RCC 7860 (cell line): ENCODE data around the gene UROC1.

Experiments used
- DNase-seq: peaks from one replicate; pipeline ENCODE4 v3.0.0-alpha.2; 2015; ENCODE audit warnings: low spot score
- FAIRE-seq: peaks from 2 replicates; lab custom pipeline; 2012; peaks lifted over from hg19 to GRCh38; lab: Jason Lieb, UNC

The UROC1 gene

GRCh38 chr3:126531051-126531330 is 13.4 kb upstream of the UROC1 start:
- FAIRE-seq = no peak
- no peak for DNase-seq

DNA sequence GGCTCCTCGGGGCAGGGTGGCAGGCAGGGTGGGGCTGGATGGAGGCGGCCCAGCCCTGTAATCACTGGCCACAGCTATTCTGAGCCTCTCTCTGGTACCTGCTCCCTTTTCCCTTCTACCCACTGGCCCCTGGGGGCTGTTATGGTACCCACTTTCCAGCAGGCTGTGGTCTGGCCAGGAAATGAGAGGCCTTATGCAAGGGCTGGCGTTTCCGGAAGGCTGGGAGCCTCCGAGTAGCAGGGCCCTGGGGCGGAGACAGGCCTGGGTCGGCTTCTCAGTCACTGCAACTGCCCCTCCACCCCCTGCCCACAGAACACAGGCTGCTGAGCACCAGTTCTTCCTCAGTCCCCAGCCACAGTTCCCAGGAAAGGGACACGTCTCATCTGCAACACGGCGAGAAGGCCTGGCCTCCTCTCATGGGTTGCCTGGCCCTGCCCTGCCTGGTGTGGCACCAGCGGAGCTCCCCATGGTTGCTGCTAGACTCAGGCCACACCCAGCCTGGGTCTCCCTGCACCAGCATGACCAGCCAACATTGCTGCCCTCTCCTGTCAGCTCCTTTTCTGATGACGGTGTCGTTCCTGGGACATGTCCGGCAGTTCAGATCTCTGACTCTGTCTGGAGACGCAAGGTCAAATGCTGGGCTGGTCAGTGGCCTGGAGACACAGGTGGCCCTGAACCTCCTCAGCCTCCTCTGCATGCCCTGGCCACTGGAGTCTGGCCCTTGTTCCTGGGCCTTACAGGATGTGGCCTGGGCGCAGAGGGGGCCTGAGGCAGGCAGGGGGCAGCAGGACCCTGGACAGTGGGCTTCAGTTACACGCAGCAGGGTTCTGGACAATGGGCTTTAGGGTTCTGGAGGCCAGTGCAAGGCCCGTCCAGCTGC is 12.8 kb upstream of the UROC1 start:
- no peak for DNase-seq
- FAIRE-seq = no peak

- DNase-seq (no peak), FAIRE-seq (no peak)
Observed at GRCh38 chr3:126529585-126530170, 12.1 kb upstream of the UROC1 start.

GRCh38 chr3:126528800-126529541 is 11.4 kb upstream of the UROC1 start:
- DNase-seq = no peak
- FAIRE-seq = no peak

DNA sequence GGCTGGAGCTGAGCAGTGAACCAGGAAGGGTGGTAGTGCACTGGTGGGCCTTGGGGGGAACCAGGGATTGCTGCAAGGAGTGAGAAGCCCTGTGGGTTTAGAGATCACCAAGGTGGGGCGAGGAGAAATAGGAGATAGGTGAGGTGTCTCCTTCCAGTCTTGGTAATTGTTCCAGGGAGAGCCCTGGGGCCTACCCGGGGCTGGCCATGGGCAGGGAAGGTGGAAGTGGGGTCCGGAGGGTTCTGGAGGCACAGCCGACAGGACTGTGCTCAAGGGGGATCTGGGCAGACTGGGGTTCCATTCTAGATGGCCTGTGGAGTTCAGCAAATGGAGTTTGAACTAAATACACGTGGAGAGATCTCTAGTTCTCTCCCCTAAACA is 10.8 kb upstream of the UROC1 start:
- DNase-seq (no peak), FAIRE-seq (no peak)

- DNase-seq (no peak), FAIRE-seq (no peak)
Observed at GRCh38 chr3:126527455-126528211, 10.1 kb upstream of the UROC1 start.

DNA sequence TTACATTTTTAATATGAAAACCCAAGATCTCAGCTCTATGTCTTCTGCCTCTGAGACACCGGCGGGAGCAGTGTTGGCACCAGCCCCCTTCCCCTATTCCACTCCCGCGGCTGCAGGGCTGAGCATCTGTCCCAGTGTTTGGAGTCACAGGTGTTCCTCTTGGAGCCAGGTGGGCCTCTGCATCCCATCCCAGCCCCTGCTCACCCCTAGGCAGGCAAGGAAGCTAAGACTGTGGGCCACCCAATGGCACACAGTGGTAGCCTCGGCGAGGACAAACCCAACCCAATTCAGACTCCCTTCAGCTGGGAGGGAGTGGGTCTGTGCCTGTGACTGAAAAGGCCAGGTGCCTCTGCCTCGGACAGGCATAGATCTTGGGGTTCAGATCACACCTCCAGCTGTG is 9.4 kb upstream of the UROC1 start:
- no peak for FAIRE-seq
- DNase-seq = no peak

- DNase-seq = no peak
- no peak for FAIRE-seq
Observed at GRCh38 chr3:126526668-126527005, 9.1 kb upstream of the UROC1 start.

GRCh38 chr3:126525853-126526667 is 8.5 kb upstream of the UROC1 start:
- FAIRE-seq = no peak

DNA sequence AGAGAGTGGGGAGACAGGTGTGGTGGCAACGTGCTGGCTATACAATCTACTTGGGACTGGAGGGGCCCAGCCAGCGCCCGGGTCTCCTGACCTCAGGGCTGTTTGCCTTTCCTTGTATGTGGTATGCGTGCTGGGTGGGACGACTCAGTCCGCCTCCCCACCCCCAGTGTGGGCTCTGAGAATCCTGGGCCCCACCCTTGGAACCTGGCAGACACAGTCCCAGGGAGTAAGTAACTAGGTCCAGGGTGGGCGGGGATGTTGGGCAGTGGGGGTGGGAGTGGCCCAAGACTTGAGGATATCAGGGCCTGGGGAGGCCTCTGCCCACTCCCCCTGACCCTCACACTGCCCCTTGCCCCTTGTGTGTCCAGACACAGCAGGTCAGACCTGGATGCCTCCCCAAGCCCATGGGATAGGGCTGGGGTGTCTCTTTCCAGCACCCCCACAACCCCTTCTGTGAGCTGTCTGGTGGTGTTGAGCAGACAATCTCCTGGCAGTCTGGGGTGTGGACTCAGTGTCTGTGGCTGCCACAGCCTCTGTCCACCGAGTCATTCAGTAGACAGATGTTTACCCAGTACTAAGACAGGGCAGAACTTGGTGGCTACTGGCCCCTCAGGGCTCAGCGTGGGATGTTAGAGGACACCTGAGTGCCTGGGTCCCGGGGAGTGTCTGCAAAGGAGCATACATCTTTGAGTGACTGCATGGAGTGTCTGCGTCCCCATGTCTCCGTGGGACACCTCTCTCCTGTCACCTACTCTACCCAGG is 7.7 kb upstream of the UROC1 start:
- no peak for DNase-seq
- FAIRE-seq = no peak

More at GRCh38 chr3:126525853-126526667, 8.5 kb upstream of the UROC1 start:
- DNase-seq = no peak

DNA sequence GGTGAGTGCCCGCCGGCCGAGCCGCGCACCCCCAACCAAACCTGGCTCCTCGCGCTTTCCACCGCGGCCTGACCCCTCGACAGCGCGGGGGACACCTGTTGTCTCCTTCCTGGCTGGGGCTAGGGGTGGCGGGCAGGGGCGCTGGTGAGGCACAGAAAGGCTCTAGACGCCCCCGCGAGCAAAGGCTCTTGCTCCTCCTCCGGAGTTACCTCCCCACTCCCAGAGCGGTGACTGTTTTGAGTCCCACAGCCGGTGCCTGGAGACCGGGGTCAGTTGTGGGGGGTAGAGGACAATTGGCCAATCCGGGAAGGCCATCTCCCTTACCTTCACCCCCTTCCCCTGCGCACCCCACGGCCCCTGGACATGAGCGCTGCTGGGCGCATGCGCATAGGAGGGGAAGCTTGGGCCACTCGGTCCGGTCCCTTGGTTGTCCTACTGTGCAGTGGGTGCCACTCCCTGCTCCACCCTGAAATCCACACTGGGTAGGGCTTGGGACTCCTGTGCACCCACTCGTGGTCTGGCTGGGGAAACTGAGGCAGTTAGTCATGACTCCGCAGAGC is 6.9 kb upstream of the UROC1 start:
- DNase-seq = no peak
- FAIRE-seq = no peak

DNA sequence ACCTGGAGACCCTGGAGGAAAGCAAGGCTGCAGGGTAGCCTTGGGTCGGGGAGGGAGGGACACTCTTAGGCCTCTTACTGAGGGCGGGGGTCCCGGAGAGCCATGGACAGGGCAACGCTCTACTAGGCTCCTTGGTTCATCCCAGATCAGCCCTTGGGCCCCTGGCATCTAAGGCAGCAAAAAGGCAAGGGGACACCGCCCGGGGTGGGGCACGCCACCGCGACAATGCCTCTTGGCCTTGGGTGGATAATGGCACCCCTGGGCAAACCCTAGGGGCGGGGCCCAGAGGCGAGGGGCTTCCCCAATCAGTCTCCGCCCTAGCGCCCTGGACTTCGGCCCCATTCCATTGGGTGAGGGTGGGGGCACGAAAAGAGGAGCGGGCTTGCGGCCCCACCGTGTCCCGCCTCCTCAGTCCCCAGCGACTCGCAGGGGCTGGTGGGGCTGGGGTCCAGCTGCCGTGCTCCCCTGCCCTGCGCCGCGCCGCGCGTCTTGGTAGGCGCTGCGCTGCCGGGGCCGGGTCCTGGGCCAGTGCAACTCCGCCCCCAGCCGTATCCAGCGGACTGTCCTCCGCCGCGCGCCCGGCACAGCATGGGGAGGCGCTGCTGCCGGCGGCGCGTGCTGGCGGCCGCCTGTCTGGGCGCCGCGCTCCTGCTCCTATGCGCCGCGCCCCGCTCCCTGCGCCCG is 6.3 kb upstream of the UROC1 start, which contains the start of gene CHST13:
Gene CHST13 (plus strand): TSS at position 411 of the 684 bp plus-strand sequence. CDS start 178 bp downstream, at position 589.
- FAIRE-seq (no peak), DNase-seq (no peak)

- DNase-seq (peak; percentile 22), FAIRE-seq (no peak)
Observed at GRCh38 chr3:126522363-126522788, 4.8 kb upstream of the UROC1 start.

GRCh38 chr3:126521122-126521891 is 3.7 kb upstream of the UROC1 start:
- FAIRE-seq = no peak
- no peak for DNase-seq

DNA sequence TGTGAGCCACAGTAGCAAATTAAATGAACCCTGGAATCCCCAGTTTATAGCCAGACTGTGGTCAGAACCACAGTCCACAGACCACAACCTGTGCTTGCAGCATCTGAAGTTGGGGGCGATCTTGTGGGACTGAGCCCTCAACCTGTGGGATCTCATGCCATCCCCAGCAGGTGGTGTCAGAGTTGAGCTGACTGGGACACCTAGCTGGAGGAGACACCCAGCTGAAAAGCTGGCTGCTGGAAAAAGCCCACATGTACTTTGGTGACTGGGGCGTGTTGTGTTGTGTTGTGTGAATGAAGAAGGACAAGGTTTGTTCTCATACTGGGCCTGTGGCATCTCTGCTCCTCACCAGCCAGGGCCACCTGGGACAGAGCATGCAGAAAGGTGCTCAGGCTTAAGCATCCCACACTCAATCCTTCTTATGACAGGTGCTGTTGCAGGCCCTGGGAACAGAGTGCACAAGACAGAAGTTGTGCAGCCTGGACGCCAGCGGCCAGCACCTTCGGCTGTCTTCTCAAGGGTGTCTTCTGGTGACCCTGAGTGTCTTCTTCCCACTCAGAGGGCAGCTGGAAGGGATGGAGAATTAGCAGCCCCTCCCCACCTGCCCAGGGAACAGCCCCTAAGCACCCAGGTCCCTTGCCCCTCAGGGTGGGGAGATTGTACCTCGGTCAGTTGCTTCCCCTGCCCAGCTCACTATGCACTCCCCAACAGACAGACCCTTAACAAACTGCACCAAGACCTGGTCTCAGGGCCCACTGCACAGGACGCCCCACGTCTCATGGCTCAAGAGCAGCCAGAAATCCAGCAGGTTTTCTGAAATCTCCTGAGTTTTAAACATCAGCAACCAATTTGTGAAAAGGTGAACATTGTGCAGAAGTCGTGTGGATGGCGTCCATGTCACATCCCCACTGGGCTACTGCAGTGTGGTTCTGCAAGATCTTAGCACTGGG is 2.2 kb upstream of the UROC1 start:
- FAIRE-seq = no peak
- no peak for DNase-seq

DNA sequence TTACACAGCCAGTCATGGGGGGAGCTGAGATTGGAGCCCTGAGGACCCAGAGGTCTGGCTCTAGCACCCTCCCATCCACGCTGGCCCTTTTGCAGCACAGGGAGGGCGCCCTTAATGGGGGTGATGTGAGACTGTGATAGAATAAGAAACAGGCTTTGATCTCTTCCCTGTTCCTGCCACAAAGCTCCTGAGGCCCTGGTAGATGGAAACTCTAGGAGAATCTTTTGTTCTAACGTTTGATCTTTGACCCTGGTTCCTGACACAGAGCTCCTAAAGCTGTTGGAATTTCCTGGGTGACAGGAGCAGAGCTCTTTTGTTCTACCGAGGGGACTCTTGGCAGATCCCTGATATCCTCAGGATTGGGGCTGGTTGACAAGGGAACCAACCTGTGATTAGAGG is 1.2 kb upstream of the UROC1 start:
- FAIRE-seq = no peak
- DNase-seq = no peak
